HepG2 (cell line): Measurements from ENCODE around the gene MYRIP. TPM values are rescaled to one million over a fixed set of nuclear protein-coding genes. Genes with fewer than 3 reads are reported as not detected.

Experiments used
- ATAC-seq: fragments of 200-7000 bp; cut with Tn5 transposase; 3 replicates; pipeline ENCODE4 v1.9.1; 2020; ENCODE audit warnings: mild to moderate bottlenecking, moderate library complexity
- BruUV-seq: library from RNA; stranded (reverse); fragments of 400-500 nt; replicated peaks from 2 replicates; lab custom pipeline; 2021; lab: Mats Ljungman, UMichigan
- CTCF ChIA-PET: fragments of 300-600 bp; formaldehyde crosslinking; extraction: SDS; loops from one replicate; lab custom pipeline; 2021; ENCODE audit warnings: low total read pairs, inconsistent platforms, low intra/inter-chr PET ratio; lab: Yijun Ruan, JAX
- POLR2A ChIA-PET: fragments of 350-600 bp; sonication (Branson Sonifier 250); formaldehyde crosslinking; loops from one replicate; lab custom pipeline; 2020; ENCODE audit warnings: antibody characterized with exemption, inconsistent platforms; lab: Yijun Ruan, JAX
- DNase-seq: peaks from one replicate; pipeline ENCODE4 v3.0.0-alpha.2; 2015; ENCODE audit warnings: low spot score
- FAIRE-seq: peaks from 3 replicates; lab custom pipeline; 2011; peaks lifted over from hg19 to GRCh38; lab: Jason Lieb, UNC
- H2AFZ ChIP-seq: one replicate; pipeline ENCODE4 v1.6.1; 2011; ENCODE audit warnings: low read length, inconsistent platforms
- H3K27ac ChIP-seq: fragments of 300-600 bp; 3 replicates; pipeline ENCODE4 v1.8.0; 2011; ENCODE audit warnings: mixed run types, mild to moderate bottlenecking, mixed read lengths, low read length, inconsistent platforms; ENCODE audit not compliant: insufficient read depth; ENCODE audit errors: extremely low read length
- H3K27me3 ChIP-seq, 2 experiments: fragments of 200-600 bp in 1 of 2; 2 replicates in 1 of 2; 3 replicates in 1 of 2; pipeline versions ENCODE4 v1.6.0 to v1.8.0; 2011; ENCODE audit warnings: low read length in 2 of 2, mild to moderate bottlenecking in 2 of 2, moderate library complexity in 2 of 2, inconsistent platforms in 1 of 2; ENCODE audit not compliant: insufficient read depth in 2 of 2, control insufficient read depth in 1 of 2
- H3K36me3 ChIP-seq, 2 experiments: fragments of 200-600 bp in 1 of 2; replicated peaks in 1 of 2; 2 replicates in 1 of 2; 3 replicates in 1 of 2; pipeline versions ENCODE4 v1.5.1 to v1.8.0; 2011; ENCODE audit warnings: low read length in 2 of 2, inconsistent platforms in 1 of 2; ENCODE audit not compliant: insufficient read depth in 2 of 2, control insufficient read depth in 1 of 2
- H3K4me1 ChIP-seq: 2 replicates; pipeline ENCODE4 v1.5.1; 2012; ENCODE audit warnings: low read length, inconsistent platforms; ENCODE audit not compliant: insufficient read depth
- H3K4me2 ChIP-seq: 2 replicates; pipeline ENCODE4 v1.6.0; 2011; ENCODE audit warnings: low read depth, low read length, inconsistent platforms
- H3K4me3 ChIP-seq, 3 experiments: fragments of 200-600 bp in 1 of 3; sonication (generic), shearing (Covaris generic) in 1 of 3; replicated peaks in 1 of 3; 2 replicates each; pipeline ENCODE4 v1.5.1; 2011 to 2016; ENCODE audit warnings: low read length in 3 of 3, inconsistent platforms in 2 of 3, low read depth in 2 of 3, mild to moderate bottlenecking in 2 of 3, control low read depth in 1 of 3, mixed read lengths in 1 of 3; ENCODE audit not compliant: insufficient read depth in 1 of 3
- H3K79me2 ChIP-seq: one replicate; pipeline ENCODE4 v1.6.1; 2011; ENCODE audit warnings: low read length, inconsistent platforms; ENCODE audit not compliant: insufficient read depth
- H3K9ac ChIP-seq: 2 replicates; pipeline ENCODE4 v1.6.0; 2011; ENCODE audit warnings: mild to moderate bottlenecking, low read depth, low read length, inconsistent platforms; ENCODE audit not compliant: insufficient read depth
- H3K9me3 ChIP-seq: 2 replicates; pipeline ENCODE4 v1.5.1; 2012; ENCODE audit warnings: mild to moderate bottlenecking, low read length
- H4K20me1 ChIP-seq: 2 replicates; pipeline ENCODE4 v1.6.0; 2011; ENCODE audit warnings: inconsistent platforms, mild to moderate bottlenecking, low read length, moderate library complexity; ENCODE audit not compliant: insufficient read depth
- AFF4 ChIP-seq: sonication (generic); formaldehyde crosslinking; IDR thresholded peaks from 2 replicates; pipeline ENCODE4 v1.4.0; 2020; ENCODE audit warnings: missing genetic modification reagents
- ATF1 ChIP-seq: IDR thresholded peaks from 2 replicates; pipeline ENCODE4 v1.6.1; 2016; ENCODE audit warnings: mild to moderate bottlenecking, control low read depth
- CBFB ChIP-seq: sonication (generic); formaldehyde crosslinking; IDR thresholded peaks from 2 replicates; pipeline ENCODE4 v1.4.0; 2020; ENCODE audit warnings: missing genetic modification reagents
- EHMT2 ChIP-seq: fragments of 200-600 bp; sonication (generic); IDR thresholded peaks from 2 replicates; pipeline ENCODE4 v1.7.0; 2017; ENCODE audit warnings: antibody characterized with exemption, low read depth, low read length, borderline replicate concordance
- KDM1A ChIP-seq: IDR thresholded peaks from 2 replicates; pipeline ENCODE4 v1.6.1; 2016; ENCODE audit warnings: missing compliant biosample characterization
- MED13 ChIP-seq: sonication (generic); formaldehyde crosslinking; IDR thresholded peaks from 2 replicates; pipeline ENCODE4 v1.5.0; 2020; ENCODE audit warnings: missing genetic modification reagents
- MEIS1 ChIP-seq: sonication (generic); formaldehyde crosslinking; IDR thresholded peaks from 2 replicates; pipeline ENCODE4 v1.9.0; 2021; ENCODE audit warnings: mild to moderate bottlenecking, missing genetic modification reagents, moderate library complexity, borderline replicate concordance
- NONO ChIP-seq, 2 experiments: fragments of 450-650 bp in 1 of 2; sonication (generic) in 1 of 2; formaldehyde crosslinking in 1 of 2; IDR thresholded peaks in 1 of 2; conservative IDR thresholded peaks in 1 of 2; 2 replicates each; pipeline versions ENCODE4 v1.6.1 to v1.8.0; 2017 to 2022; ENCODE audit warnings: mild to moderate bottlenecking in 1 of 2, missing genetic modification reagents in 1 of 2, moderate library complexity in 1 of 2
- SMARCE1 ChIP-seq: fragments of 450-650 bp; IDR thresholded peaks from 2 replicates; pipeline ENCODE4 v1.6.1; 2017; ENCODE audit warnings: borderline replicate concordance
- ZBTB2 ChIP-seq: sonication (generic); formaldehyde crosslinking; IDR thresholded peaks from 2 replicates; pipeline ENCODE4 v1.8.0; 2022; ENCODE audit warnings: low read depth, missing genetic modification reagents
- ZNF883 ChIP-seq: sonication (generic); formaldehyde crosslinking; IDR thresholded peaks from 2 replicates; pipeline ENCODE4 v1.5.1; 2020; ENCODE audit warnings: mild to moderate bottlenecking, missing genetic modification reagents; ENCODE audit errors: not compliant biosample characterization
- ZSCAN30 ChIP-seq: sonication (generic); formaldehyde crosslinking; IDR thresholded peaks from 2 replicates; pipeline ENCODE4 v1.5.0; 2020; ENCODE audit warnings: mild to moderate bottlenecking, missing genetic modification reagents
- WGBS: methylation state at CpG from one replicate; pipeline ENCODE4 v1.1.6; 2017; ENCODE audit warnings: low lambda C conversion rate; 5-methylcytosine and 5-hydroxymethylcytosine counted together
- in situ Hi-C: cut with HindIII; loops from 2 replicates; pipeline ENCODE4 v1.10.0; 2017; ENCODE audit warnings: low pct_unique_long_range_greater_than_20kb; ENCODE audit not compliant: extremely low pct_ligation_motif_present
- intact Hi-C: fragments of 100-400 bp; cut with micrococcal nuclease; formaldehyde crosslinking; loops from one replicate; pipeline ENCODE4 v1.10.0; 2022; ENCODE audit not compliant: unreplicated experiment
- polyA plus RNA-seq, 8 experiments: library from polyadenylated mRNA; depleted of rRNA in 3 of 8; stranded (reverse) in 7 of 8; unstranded in 1 of 8; fragments of >200 nt; fragmentation: Illumina TruSeq in 4 of 8; extraction: Trizol in 4 of 8; gene quantifications; 2 replicates each; pipeline versions ENCODE4 v1.2.1 to v1.2.3, GENCODE V29; 2011 to 2016; ENCODE audit warnings: low read depth in 4 of 8, missing spikeins in 1 of 8, mixed read lengths in 1 of 8; ENCODE audit not compliant: insufficient read depth in 1 of 8
- total RNA-seq, 5 experiments: library from RNA; depleted of rRNA; stranded (reverse); fragments of >200 nt; fragmentation: Illumina TruSeq; extraction: Trizol; gene quantifications; 2 replicates each; pipeline ENCODE4 v1.2.3, GENCODE V29; 2016; ENCODE audit warnings: low read depth in 1 of 5

Gene MYRIP
- total and polyA plus RNA-seq, 2 of the 13 experiments (the other 11 are each of a cell fraction or from before 2014, with no cell fraction given), result 0.64 to 0.84 TPM

DNA sequence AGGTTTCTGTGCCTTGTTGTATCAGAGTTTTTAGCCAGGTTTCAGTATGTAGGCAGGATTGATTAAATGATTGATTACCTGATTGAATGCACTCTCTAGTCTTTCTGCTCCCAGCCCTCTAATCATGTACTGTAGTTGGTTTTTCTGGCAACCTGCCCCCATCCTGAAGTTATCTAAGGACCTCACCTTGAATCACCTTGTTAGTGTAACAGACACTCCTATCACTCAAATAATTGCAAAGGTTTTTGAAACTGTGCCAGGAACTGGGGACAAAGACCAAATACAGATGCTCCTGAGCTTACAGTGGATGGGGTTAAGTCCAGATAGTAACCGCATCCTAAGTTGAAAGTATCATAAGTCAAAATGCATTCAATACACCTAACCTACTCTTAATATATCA lies 358.5 kb downstream of the MYRIP start:
- CTCF ChIA-PET, result no interaction called here
- WGBS, result 20% methylated on average over 1 of the region's 1 CpG
- ATAC-seq (no peak), FAIRE-seq (no peak), DNase-seq (peak; percentile 16)
- Histone ChIP-seq H3K79me2 (no peaks in the 10 kb centered on the region), H3K27ac (no peak overlapping the region), H3K9me3 (no peaks in the 10 kb centered on the region), H2AFZ (no peak overlapping the region), H3K4me1 (no peaks in the 10 kb centered on the region), H3K4me3 (no peak overlapping the region), H4K20me1 (no peaks in the 10 kb centered on the region; the same call in 1 of the 2 replicates), H3K9ac (no peak overlapping the region), H3K36me3 (no peaks in the 10 kb centered on the region), H3K27me3 (0 out of 5 replicates have a peak, but pooled peaks cover 0 to 1% of the 10 kb centered on the region in 2 experiments), H3K4me2 (no peak overlapping the region)
- BruUV-seq, result no TSS peak
- TF ChIP-seq AFF4 (no peak), ZNF883 (no peak), ZBTB2 (CRISPR knock-in tag) (no peak), NONO (IDR thresholded peaks at IDR 0.05) (no peak), NONO (CRISPR knock-in tag; conservative IDR thresholded peaks at IDR 0.05) (no peak), MEIS1 (CRISPR knock-in tag) (no peak), CBFB (CRISPR knock-in tag) (no peak), MED13 (no peak), KDM1A (no peak), ZSCAN30 (CRISPR knock-in tag) (no peak), ATF1 (CRISPR knock-in tag) (no peak), SMARCE1 (no peak), EHMT2 (no peak)
- in situ Hi-C loops (no loop called here), intact Hi-C loops (no loop called here)
- POLR2A ChIA-PET, result no interaction called here
